ENCODE measurements around the gene IHH.

DNA sequence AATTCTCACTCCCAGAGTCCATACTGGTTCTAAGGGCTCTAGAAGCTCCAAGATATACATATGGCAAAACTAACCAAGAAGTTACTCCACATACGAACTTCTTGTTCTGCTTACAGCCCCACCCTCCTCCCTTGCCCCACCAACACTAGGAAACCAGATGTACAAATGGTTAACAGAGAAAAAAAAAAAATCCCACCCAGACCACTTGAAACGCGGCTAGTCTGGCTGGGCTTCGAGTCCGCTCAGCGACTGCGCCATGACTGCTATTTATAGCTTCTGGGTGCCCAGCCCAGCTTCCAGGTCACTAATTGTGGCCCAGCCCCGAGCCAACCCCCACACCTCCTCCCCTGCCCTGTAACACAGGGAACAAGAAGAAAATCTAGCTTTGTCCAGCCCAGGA is 47.0 kb upstream of the IHH start:
- TF ChIP-seq SRF (IDR thresholded peaks at IDR 0.05; ENCODE audit: low read depth, low read length) (no peak), SUZ12 (IDR thresholded peaks at IDR 0.05; ENCODE audit: low read length) (no peak), TCF12 (IDR thresholded peaks at IDR 0.05; ENCODE audit: low read depth, low read length) (no peak), CTCF (IDR thresholded peaks at IDR 0.05; ENCODE audit: control extremely low read depth in 1 of 3, insufficient read depth in 1 of 3, low read depth in 1 of 3, low read length in 3 of 3) (no peak), MAFK (IDR thresholded peaks at IDR 0.05; ENCODE audit: low read depth, low read length) (no peak), RNF2 (IDR thresholded peaks at IDR 0.05; ENCODE audit: borderline replicate concordance, low read depth, low read length, missing control alignments, poor library complexity, severe bottlenecking) (no peak), EP300 (IDR thresholded peaks at IDR 0.05; ENCODE audit: borderline replicate concordance in 1 of 2, low read depth in 2 of 2, low read length in 2 of 2) (no peak), POLR2A (IDR thresholded peaks at IDR 0.05; ENCODE audit: control extremely low read depth in 1 of 2, low read depth in 2 of 2, low read length in 2 of 2) (no peak), KDM1A (IDR thresholded peaks at IDR 0.05; ENCODE audit: borderline replicate concordance, low read length) (no peak)
- TF ChIP-seq, protein P1, sequence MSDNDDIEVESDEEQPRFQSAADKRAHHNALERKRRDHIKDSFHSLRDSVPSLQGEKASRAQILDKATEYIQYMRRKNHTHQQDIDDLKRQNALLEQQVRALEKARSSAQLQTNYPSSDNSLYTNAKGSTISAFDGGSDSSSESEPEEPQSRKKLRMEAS (IDR thresholded peaks at IDR 0.05) = no peak

Measured in H1 (cell line).